ENCODE results near the gene SLC38A10.

Gene SLC38A10

GRCh38 chr17:81295676-81296381 lies 722 bp upstream of the SLC38A10 start:
- DNase-seq, result peak; percentile 38

GRCh38 chr17:81294512-81295030 lies 536 bp downstream of the SLC38A10 start:
- DNase-seq, result peak; percentile 17

GRCh38 chr17:81292450-81292849 lies 2.7 kb downstream of the SLC38A10 start:
- no peak for DNase-seq

GRCh38 chr17:81291662-81292061 lies 3.4 kb downstream of the SLC38A10 start:
- peak; percentile 26 for DNase-seq

GRCh38 chr17:81290230-81290629 lies 4.9 kb downstream of the SLC38A10 start:
- no peak for DNase-seq

GRCh38 chr17:81289627-81290026 lies 5.5 kb downstream of the SLC38A10 start:
- no peak for DNase-seq

GRCh38 chr17:81288715-81289114 lies 6.4 kb downstream of the SLC38A10 start:
- DNase-seq, result no peak

GRCh38 chr17:81287741-81288430 lies 7.2 kb downstream of the SLC38A10 start:
- no peak for DNase-seq

- DNase-seq, result no peak
Measured at GRCh38 chr17:81287152-81287551, 8.0 kb downstream of the SLC38A10 start.

- no peak for DNase-seq
Measured at GRCh38 chr17:81286491-81287145, 8.5 kb downstream of the SLC38A10 start.

GRCh38 chr17:81285894-81286293 lies 9.2 kb downstream of the SLC38A10 start:
- no peak for DNase-seq

- no peak for DNase-seq
Measured at GRCh38 chr17:81285179-81285878, 9.8 kb downstream of the SLC38A10 start.

- DNase-seq, result no peak
Measured at GRCh38 chr17:81282876-81283275, 12.2 kb downstream of the SLC38A10 start.

- no peak for DNase-seq
Measured at GRCh38 chr17:81282141-81282540, 13.0 kb downstream of the SLC38A10 start.

- no peak for DNase-seq
Measured at GRCh38 chr17:81280571-81280970, 14.5 kb downstream of the SLC38A10 start.

GRCh38 chr17:81279278-81280275 lies 15.5 kb downstream of the SLC38A10 start:
- DNase-seq, result no peak

- DNase-seq, result no peak
Measured at GRCh38 chr17:81278831-81279230, 16.3 kb downstream of the SLC38A10 start.

- DNase-seq, result no peak
Measured at GRCh38 chr17:81277946-81278693, 17.0 kb downstream of the SLC38A10 start.

GRCh38 chr17:81277421-81277820 lies 17.7 kb downstream of the SLC38A10 start:
- no peak for DNase-seq

GRCh38 chr17:81276781-81277180 lies 18.3 kb downstream of the SLC38A10 start:
- no peak for DNase-seq

- DNase-seq, result no peak
Measured at GRCh38 chr17:81274471-81274855, 20.6 kb downstream of the SLC38A10 start.

Measured in kidney glomerular epithelial cell (primary cell).